ENCODE measurements around the gene SPOCK3. TPM values are rescaled to one million over a fixed set of nuclear protein-coding genes. Genes with fewer than 3 reads are reported as not detected.

Gene SPOCK3
- total and polyA plus RNA-seq, 4 donors = 0.08 to 0.42 (median 0.24) TPM

GRCh38 chr4:167111622-167112021, 122.7 kb downstream of the SPOCK3 start:
- DNase-seq (ENCODE audit: low spot score) = no peak
- H3K36me3 ChIP-seq (ENCODE audit: control insufficient read depth in 4 of 4, insufficient read depth in 3 of 4, low read depth in 1 of 4, low read length in 3 of 4) = no peaks in the 10 kb centered on the region
- no peak overlapping the region for H3K27ac ChIP-seq (ENCODE audit: low read depth in 1 of 2, low read length in 2 of 2)
- 80% methylated on average over 1 of the region's 1 CpG for WGBS
- H3K9ac ChIP-seq (ENCODE audit: low read depth in 1 of 2, low read length in 2 of 2) = no peak overlapping the region
- TF ChIP-seq MAX (IDR thresholded peaks at IDR 0.05) = no peak
- no peak for TF ChIP-seq TAF1 (conservative IDR thresholded peaks at IDR 0.05)
- no peak for TF ChIP-seq ZBTB33 (IDR thresholded peaks at IDR 0.05)
- no peak for TF ChIP-seq CTCF (IDR thresholded peaks at IDR 0.05; ENCODE audit: low read depth, low read length, missing input control)
- no peak for TF ChIP-seq HNF4G (IDR thresholded peaks at IDR 0.05)
- no peak for TF ChIP-seq RAD21 (IDR thresholded peaks at IDR 0.05)
- no peak for TF ChIP-seq SP1 (IDR thresholded peaks at IDR 0.05)
- no peak for TF ChIP-seq RXRA (IDR thresholded peaks at IDR 0.05)
- no peak for TF ChIP-seq FOXA1 (IDR thresholded peaks at IDR 0.05)
- no peak for TF ChIP-seq JUND (IDR thresholded peaks at IDR 0.05)
- no peak for TF ChIP-seq NR2F2 (IDR thresholded peaks at IDR 0.05)
- TF ChIP-seq REST (IDR thresholded peaks at IDR 0.05) = no peak
- no peak for TF ChIP-seq YY1 (IDR thresholded peaks at IDR 0.05)
- no peak for TF ChIP-seq HNF4A (conservative IDR thresholded peaks at IDR 0.05)
- no peak for TF ChIP-seq FOXA2 (IDR thresholded peaks at IDR 0.05)
- TF ChIP-seq ATF3 (IDR thresholded peaks at IDR 0.05) = no peak
- no peak for TF ChIP-seq GABPA (IDR thresholded peaks at IDR 0.05 in 1 of 2, conservative IDR thresholded peaks at IDR 0.05 in 1 of 2)
- TF ChIP-seq EGR1 (IDR thresholded peaks at IDR 0.05; ENCODE audit: low read depth in 2 of 2) = no peak
- H3K4me3 ChIP-seq (ENCODE audit: low read depth in 1 of 3, low read length in 3 of 3) = no peak overlapping the region
- no peaks in the 10 kb centered on the region for H3K9me3 ChIP-seq (ENCODE audit: control insufficient read depth in 4 of 4, low read length in 3 of 4)
- H3K4me1 ChIP-seq (ENCODE audit: control insufficient read depth in 4 of 4, insufficient read depth in 4 of 4, low read length in 3 of 4) = no peaks in the 10 kb centered on the region
- H3K27me3 ChIP-seq (ENCODE audit: control insufficient read depth in 4 of 4, insufficient read depth in 4 of 4, low read length in 3 of 4) = no peaks in the 10 kb centered on the region

All from liver (tissue), 9 donors.